Keratinocyte (primary cell): ENCODE results near the gene CENPF.

Source experiments
- EZH2 ChIP-seq: IDR thresholded peaks from one replicate; pipeline ENCODE4 v1.6.1; 2012; ENCODE audit warnings: inconsistent platforms, mild to moderate bottlenecking, low read length, moderate library complexity
- TF ChIP-seq, protein P1 (sequence below), 3 experiments: IDR thresholded peaks in 1 of 3; conservative IDR thresholded peaks in 1 of 3; optimal IDR thresholded peaks in 1 of 3; 2 replicates in 2 of 3; 3 replicates in 1 of 3; pipeline versions ENCODE3 to v1.5.1; 2011; ENCODE audit warnings: low read length in 3 of 3, mild to moderate bottlenecking in 3 of 3, moderate library complexity in 2 of 3, control low read depth in 1 of 3, inconsistent platforms in 1 of 3; ENCODE audit not compliant: insufficient read depth in 2 of 3; ENCODE audit errors: extremely low read depth in 1 of 3

DNA sequence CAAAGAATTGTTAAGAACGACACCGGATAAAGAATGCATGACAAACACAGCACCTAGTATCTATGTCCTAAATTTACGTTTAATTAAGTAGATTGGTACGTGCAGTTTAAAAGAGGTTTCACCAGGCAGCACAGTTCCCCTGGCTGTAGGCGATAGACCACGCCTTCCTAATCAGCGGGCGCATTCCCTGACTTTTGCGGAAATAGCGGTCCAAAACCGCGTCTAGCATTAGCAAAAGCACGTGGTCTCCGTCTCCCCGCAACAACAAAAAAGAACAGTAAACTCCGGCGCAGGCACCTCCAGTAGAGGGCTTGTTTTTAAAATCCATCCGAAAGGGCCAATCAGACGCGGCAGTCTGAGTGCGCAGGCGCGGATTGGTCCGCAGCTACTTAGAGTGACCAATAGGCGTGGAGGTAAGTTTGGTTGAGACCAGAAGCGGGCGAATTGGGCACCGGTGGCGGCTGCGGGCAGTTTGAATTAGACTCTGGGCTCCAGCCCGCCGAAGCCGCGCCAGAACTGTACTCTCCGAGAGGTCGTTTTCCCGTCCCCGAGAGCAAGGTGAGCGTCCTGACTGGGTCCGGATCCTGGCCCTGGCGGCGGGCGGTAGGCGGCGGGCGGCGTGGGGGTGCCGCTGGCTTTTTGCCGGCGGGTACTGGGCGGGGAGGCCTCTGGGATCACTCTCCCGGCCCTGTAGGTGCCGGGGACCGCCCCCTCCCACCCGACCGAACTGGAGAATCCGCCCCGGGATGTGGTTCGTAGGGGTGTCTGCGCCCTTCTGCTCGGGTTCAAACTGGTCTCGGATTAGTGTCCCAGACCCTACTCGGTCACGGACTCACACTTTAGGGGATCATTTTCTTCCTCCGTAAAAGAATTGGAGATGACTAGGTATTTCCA lies at the start of gene CENPF:
- TF ChIP-seq, protein P1, sequence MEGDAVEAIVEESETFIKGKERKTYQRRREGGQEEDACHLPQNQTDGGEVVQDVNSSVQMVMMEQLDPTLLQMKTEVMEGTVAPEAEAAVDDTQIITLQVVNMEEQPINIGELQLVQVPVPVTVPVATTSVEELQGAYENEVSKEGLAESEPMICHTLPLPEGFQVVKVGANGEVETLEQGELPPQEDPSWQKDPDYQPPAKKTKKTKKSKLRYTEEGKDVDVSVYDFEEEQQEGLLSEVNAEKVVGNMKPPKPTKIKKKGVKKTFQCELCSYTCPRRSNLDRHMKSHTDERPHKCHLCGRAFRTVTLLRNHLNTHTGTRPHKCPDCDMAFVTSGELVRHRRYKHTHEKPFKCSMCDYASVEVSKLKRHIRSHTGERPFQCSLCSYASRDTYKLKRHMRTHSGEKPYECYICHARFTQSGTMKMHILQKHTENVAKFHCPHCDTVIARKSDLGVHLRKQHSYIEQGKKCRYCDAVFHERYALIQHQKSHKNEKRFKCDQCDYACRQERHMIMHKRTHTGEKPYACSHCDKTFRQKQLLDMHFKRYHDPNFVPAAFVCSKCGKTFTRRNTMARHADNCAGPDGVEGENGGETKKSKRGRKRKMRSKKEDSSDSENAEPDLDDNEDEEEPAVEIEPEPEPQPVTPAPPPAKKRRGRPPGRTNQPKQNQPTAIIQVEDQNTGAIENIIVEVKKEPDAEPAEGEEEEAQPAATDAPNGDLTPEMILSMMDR (optimal IDR thresholded peaks at IDR 0.05 in 1 of 3, IDR thresholded peaks at IDR 0.05 in 1 of 3, conservative IDR thresholded peaks at IDR 0.05 in 1 of 3; ENCODE audit: extremely low read depth in 1 of 3, insufficient read depth in 2 of 3, low read length in 3 of 3) = peak in 2 of 3 experiments; percentile 10 to 25
- TF ChIP-seq EZH2 = no peak
